Measurements from ENCODE around the gene SFTA2.
"Not testable (repeated sequence)": the region's sequence is repeated elsewhere in the genome, so short reads cannot be mapped to it uniquely, and the experiment has no call there.

Gene SFTA2

GRCh38 chr6:30912746-30913520 lies 19.0 kb downstream of the SFTA2 start:
- DNase-seq = no peak

DNA sequence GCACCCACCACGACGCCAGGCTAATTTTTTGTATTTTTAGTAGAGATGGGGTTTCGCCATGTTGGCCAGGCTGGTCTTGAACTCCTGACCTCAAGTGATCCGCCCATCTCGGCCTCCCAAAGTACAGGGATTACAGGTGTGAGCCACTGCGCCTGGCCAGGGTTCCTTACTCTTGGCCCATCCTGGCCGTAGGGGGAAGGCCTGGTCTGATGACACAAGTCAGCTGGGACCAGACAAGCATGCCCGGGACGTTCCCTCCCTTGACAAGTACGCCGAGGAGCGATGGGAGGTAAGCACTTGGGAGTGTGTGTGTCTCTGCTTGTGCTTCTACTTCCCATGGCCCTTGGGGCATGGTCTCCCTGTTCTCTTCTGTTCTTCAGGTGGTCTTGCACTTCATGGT lies 21.5 kb downstream of the SFTA2 start:
- DNase-seq = not testable (repeated sequence)

DNA sequence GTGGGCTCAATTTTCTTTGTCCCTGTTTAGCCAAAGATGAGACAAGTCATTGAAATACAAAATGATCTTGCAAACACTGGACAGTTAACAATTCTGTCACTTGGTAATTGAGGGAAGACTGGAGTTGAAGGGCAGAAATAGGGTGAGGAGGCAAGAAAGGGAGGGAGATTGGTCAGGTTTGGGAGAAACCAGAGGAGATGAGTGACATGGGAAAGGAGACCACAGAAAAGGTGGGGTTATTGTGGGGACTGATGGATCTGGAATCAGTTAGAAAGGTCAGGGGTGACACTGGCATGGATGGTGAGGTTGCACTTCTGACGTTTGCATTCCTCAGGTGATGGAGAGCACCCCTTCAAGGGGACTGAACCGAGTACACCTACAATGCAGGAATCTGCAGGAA lies 23.3 kb downstream of the SFTA2 start:
- DNase-seq = no peak

- DNase-seq = peak; percentile 94
Observed at GRCh38 chr6:30907758-30908591, 24.0 kb downstream of the SFTA2 start, which contains the start of gene GTF2H4. TSS of gene GTF2H4 (plus strand) at chr6:30908207.

GRCh38 chr6:30907290-30907757 lies 24.6 kb downstream of the SFTA2 start:
- DNase-seq = not testable (repeated sequence)

DNA sequence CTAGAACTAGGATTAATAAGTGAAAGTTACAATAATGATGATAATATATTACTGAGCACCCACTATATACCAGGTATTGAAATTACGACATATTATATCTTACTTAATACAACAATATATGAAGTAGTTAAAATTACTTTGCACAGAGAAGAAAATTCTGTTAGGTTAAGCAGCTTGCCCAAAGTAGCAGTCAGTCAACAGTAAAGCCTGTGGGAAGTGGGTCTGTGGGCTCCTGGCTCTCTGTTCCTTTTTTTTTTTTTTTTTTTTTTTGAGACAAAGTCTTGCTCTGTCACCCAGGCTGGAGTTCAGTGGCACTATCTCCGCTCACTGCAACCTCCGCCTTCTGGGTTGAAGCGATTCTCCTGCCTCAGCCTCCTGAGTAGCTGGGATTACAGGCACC lies 28.7 kb downstream of the SFTA2 start:
- DNase-seq = no peak

DNA sequence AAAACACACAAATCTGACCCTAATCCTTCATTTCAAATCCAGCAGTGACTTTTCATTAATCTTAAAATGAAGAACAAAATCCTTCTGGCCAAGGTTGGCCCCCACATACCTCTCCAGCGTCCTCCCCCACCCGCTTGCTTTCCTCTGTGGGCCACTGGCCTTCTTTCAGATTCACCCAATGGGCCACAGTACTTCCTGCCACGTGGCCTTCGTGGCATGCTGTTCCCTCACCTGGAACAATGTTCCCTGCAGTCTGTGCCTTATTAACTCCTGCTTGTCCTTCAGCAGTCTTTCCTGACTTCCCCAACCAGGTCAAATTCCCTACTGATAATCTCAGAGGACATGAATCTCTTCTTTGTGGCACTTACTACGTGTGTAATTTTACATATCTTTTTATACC lies 29.3 kb downstream of the SFTA2 start:
- DNase-seq = no peak

DNA sequence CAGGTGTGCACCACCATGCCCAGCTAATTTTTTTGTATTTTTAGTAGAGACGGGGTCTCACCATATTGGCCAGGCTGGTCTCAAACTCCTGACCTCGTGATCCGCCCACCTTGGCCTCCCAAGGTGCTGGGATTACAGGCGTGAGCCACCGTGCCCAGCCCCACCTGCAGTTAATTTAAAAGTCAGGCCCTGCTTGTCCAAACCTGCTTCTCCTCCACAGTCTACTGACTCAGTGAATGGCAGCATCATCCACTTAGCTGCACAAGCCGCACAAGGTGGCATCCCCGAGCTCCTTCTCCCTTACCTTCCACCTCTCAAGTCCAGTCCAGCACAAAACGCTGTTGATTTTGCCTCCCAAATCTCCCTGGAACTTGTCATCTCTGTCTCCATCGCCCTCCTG lies 29.8 kb downstream of the SFTA2 start:
- DNase-seq = not testable (repeated sequence)

- DNase-seq = no peak
Observed at GRCh38 chr6:30901436-30901835, 30.5 kb downstream of the SFTA2 start.

GRCh38 chr6:30900863-30901417 lies 31.0 kb downstream of the SFTA2 start:
- no peak for DNase-seq

DNA sequence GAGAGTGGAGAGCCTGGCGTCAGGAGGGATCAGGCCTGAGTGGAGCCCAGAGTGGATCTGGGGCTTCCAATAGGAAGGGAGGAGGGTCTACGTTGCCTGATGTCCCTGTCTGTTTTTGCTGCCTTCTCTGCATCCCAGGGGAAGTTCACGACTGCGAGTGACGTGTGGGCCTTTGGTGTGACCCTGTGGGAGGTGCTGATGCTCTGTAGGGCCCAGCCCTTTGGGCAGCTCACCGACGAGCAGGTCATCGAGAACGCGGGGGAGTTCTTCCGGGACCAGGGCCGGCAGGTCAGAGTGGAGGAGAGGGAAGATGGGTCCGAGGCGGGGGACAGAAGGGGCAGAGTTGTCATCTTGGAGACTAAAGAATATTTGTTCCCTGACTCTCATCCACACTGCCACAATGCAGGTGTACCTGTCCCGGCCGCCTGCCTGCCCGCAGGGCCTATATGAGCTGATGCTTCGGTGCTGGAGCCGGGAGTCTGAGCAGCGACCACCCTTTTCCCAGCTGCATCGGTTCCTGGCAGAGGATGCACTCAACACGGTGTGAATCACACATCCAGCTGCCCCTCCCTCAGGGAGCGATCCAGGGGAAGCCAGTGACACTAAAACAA lies 33.1 kb downstream of the SFTA2 start:
- DNase-seq = no peak

- no peak for DNase-seq
Observed at GRCh38 chr6:30897882-30898281, 34.1 kb downstream of the SFTA2 start.

- DNase-seq = no peak
Observed at GRCh38 chr6:30896541-30896940, 35.4 kb downstream of the SFTA2 start.

DNA sequence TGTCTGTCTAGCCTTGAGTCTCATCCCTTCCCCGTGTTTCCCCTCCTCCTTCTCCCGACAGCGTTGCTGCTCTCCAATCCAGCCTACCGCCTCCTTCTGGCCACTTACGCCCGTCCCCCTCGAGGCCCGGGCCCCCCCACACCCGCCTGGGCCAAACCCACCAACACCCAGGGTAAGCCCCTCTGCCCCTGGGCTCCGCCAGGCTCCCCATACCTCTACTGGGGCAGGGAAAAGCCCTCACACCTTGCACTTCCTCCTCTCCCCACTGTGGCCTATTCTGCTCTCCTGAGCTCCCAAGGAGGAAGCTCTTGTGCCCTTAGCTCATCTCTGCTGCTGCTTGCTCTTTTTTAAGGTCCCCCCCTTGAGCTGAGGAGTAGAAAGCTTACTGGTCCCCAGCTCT lies 36.6 kb downstream of the SFTA2 start:
- no peak for DNase-seq

GRCh38 chr6:30894935-30895334 lies 37.0 kb downstream of the SFTA2 start:
- DNase-seq = no peak

DNA sequence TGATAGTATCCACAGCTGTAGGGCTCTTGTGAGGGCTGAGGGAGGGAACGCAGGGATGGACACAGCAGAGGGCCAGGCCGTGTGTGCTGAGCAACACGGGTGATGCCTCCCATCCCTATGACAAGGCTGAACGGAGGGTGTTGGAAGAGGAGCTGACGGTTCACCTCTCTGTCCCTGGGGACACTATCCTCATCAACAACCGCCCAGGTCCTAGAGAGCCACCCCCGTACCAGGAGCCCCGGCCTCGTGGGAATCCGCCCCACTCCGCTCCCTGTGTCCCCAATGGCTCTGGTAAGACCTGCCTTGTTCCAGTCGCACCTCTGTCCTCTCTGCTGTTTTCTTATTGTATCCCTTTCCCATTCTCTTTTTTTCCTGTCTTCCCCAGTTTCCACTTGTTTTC lies 37.6 kb downstream of the SFTA2 start:
- DNase-seq = no peak

DNA sequence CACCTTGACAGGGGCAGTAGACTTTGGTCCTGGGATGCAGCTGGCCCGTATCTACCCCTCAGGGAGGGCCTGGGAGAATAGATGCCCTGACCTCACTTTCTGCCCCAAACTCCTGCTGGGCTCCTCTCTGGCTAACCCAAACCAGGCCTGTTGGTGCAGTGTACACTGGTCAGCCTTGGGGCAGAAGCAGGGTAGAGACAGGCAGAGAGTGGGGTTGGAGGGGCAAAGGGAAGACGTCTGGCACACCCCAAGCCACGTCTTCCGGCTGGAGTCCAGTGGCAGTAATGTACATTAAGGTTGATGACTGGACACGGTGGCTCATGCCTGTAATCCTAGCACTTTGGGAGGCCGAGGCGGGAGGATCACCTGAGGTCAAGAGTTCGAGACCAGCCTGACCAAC lies 38.3 kb downstream of the SFTA2 start:
- DNase-seq = no peak

- DNase-seq = no peak
Observed at GRCh38 chr6:30893001-30893591, 38.9 kb downstream of the SFTA2 start.

GRCh38 chr6:30891816-30892538 lies 40.0 kb downstream of the SFTA2 start:
- DNase-seq = no peak

DNA sequence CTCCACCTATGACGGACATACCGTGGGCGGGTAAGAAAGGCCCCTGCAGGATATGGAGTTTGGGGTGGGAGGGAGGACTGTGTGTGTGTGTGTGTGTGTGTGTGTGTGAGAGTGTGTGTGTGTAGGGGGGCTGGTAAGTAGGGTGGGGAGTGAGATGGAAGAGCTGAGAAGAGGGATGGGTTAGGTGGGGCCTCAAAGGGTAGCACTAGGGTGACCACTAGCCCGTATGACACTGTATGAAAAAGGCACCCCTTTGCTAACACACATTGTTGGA lies 40.6 kb downstream of the SFTA2 start:
- no peak for DNase-seq

DNA sequence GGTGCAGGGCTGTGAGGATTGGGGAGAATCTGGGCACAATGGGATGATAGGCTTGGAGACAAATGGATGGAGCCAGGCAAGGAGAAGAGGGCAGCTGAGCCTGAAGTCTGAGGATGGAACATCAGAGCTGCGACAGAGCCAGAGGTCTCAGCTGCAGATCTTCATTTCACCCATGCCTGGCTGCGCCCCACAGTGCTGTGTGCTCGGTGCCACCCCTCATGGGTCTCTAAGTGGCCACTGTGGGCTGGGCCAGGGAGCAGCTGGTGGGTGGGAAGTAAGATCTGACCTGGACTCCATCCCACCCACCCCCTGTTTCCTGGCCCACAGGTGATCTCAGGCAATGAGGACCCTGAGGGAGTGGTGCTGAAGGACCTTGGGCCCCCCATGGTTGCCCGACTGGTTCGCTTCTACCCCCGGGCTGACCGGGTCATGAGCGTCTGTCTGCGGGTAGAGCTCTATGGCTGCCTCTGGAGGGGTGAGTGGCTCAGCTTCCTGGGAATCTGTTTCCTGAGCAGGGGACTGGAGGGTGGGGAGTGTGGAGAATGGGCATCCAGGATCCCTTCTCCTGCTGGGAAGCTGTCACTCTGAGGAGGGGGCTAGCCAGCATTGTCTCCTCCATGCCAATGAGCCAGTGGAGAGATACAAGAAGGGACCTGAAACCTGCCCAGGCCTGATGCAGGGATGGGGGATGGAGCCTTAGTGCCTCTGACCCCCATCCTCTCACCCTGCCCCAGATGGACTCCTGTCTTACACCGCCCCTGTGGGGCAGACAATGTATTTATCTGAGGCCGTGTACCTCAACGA lies 41.1 kb downstream of the SFTA2 start:
- DNase-seq = no peak
